Neural cell (in vitro differentiated cells): ENCODE measurements around the gene NTN4. TPM values are rescaled to one million over a fixed set of nuclear protein-coding genes. Genes with fewer than 3 reads are reported as not detected.

ENCODE experiments used
- H2AFZ ChIP-seq: fragments of 200-600, 300-800 bp; sonication (generic), shearing (Covaris generic); 2 replicates; pipeline ENCODE4 v1.6.0; 2014; ENCODE audit warnings: low read depth, mild to moderate bottlenecking, antibody characterized with exemption, low read length, moderate library complexity
- H3F3A ChIP-seq: fragments of 200-600 bp; shearing (Covaris generic); 2 replicates; pipeline ENCODE4 v1.6.1; 2016; ENCODE audit warnings: mild to moderate bottlenecking, moderate library complexity, mixed read lengths, antibody characterized with exemption, low read length; ENCODE audit not compliant: insufficient read depth, poor library complexity, severe bottlenecking
- H3K27ac ChIP-seq: fragments of 200-600, 300-800 bp; sonication (generic), shearing (Covaris generic); 2 replicates; pipeline ENCODE4 v1.5.1; 2014; ENCODE audit warnings: mild to moderate bottlenecking, low read length, moderate library complexity
- H3K27me3 ChIP-seq: fragments of 300-800, 200-600 bp; sonication (generic), shearing (Covaris generic); 2 replicates; pipeline ENCODE4 v1.6.0; 2014; ENCODE audit warnings: mild to moderate bottlenecking, low read depth, low read length, moderate library complexity; ENCODE audit not compliant: insufficient read depth
- H3K36me3 ChIP-seq: fragments of 300-800, 200-600 bp; sonication (generic), shearing (Covaris generic); 2 replicates; pipeline ENCODE4 v1.5.1; 2014; ENCODE audit warnings: mild to moderate bottlenecking, antibody characterized with exemption, low read length, moderate library complexity; ENCODE audit not compliant: insufficient read depth
- H3K4me2 ChIP-seq: fragments of 300-800, 200-600 bp; sonication (generic), shearing (Covaris generic); 2 replicates; pipeline ENCODE4 v1.6.0; 2014; ENCODE audit warnings: mild to moderate bottlenecking, low read length
- H3K4me3 ChIP-seq: fragments of 300-800, 200-600 bp; sonication (generic), shearing (Covaris generic); 2 replicates; pipeline ENCODE4 v1.5.1; 2014; ENCODE audit warnings: mild to moderate bottlenecking, low read length, moderate library complexity
- H3K79me2 ChIP-seq: fragments of 200-600 bp; shearing (Covaris generic); replicated peaks from 2 replicates; pipeline ENCODE4 v1.6.0; 2014; ENCODE audit warnings: mild to moderate bottlenecking, low read length, moderate library complexity; ENCODE audit not compliant: insufficient read depth
- H3K9ac ChIP-seq: fragments of 300-800, 200-600 bp; sonication (generic), shearing (Covaris generic); 2 replicates; pipeline ENCODE4 v1.6.1; 2016; ENCODE audit warnings: mild to moderate bottlenecking, low read length, mixed read lengths
- H3K9me2 ChIP-seq: fragments of 200-600 bp; shearing (Covaris generic); 2 replicates; pipeline ENCODE4 v1.6.1; 2016; ENCODE audit warnings: mild to moderate bottlenecking, low read length, mixed read lengths; ENCODE audit not compliant: insufficient read depth
- H3K9me3 ChIP-seq: fragments of 200-600, 300-800 bp; sonication (generic), shearing (Covaris generic); 2 replicates; pipeline ENCODE4 v1.6.1; 2016; ENCODE audit warnings: mild to moderate bottlenecking, mixed run types, low read length, moderate library complexity, mixed read lengths
- H4K20me1 ChIP-seq: fragments of 200-600 bp; shearing (Covaris generic); 2 replicates; pipeline ENCODE4 v1.6.1; 2016; ENCODE audit warnings: mild to moderate bottlenecking, mixed run types; ENCODE audit not compliant: insufficient read depth
- EP300 ChIP-seq: fragments of 450-650 bp; conservative IDR thresholded peaks from 2 replicates; pipeline ENCODE4 v1.6.1; 2014; ENCODE audit warnings: antibody characterized with exemption, mild to moderate bottlenecking, moderate library complexity; ENCODE audit not compliant: poor library complexity, severe bottlenecking
- EZH2 ChIP-seq: fragments of 200-600, 300-800 bp; shearing (Covaris generic), sonication (generic); IDR thresholded peaks from 2 replicates; pipeline ENCODE4 v1.6.1; 2014; ENCODE audit warnings: antibody characterized with exemption, low read length, borderline replicate concordance, mild to moderate bottlenecking; ENCODE audit not compliant: insufficient read depth, poor library complexity, severe bottlenecking
- MXI1 ChIP-seq: fragments of 450-650 bp; conservative IDR thresholded peaks from 2 replicates; pipeline ENCODE4 v1.6.1; 2014; ENCODE audit warnings: antibody characterized with exemption, mild to moderate bottlenecking; ENCODE audit not compliant: poor library complexity, severe bottlenecking
- POLR2AphosphoS5 ChIP-seq: IDR thresholded peaks from 2 replicates; pipeline ENCODE4 v1.6.1; 2012
- RAD21 ChIP-seq: fragments of 450-650 bp; conservative IDR thresholded peaks from 2 replicates; pipeline ENCODE4 v1.6.1; 2014; ENCODE audit warnings: antibody characterized with exemption, mild to moderate bottlenecking, moderate library complexity
- REST ChIP-seq: IDR thresholded peaks from 2 replicates; pipeline ENCODE4 v1.6.1; 2012; ENCODE audit warnings: borderline replicate concordance
- SMC3 ChIP-seq: fragments of 450-650 bp; conservative IDR thresholded peaks from 2 replicates; pipeline ENCODE4 v1.6.1; 2014; ENCODE audit warnings: antibody characterized with exemption, mild to moderate bottlenecking, moderate library complexity; ENCODE audit not compliant: poor library complexity
- TAF1 ChIP-seq: IDR thresholded peaks from 2 replicates; pipeline ENCODE4 v1.6.1; 2012; ENCODE audit warnings: low read depth
- polyA plus RNA-seq: library from polyadenylated mRNA; depleted of rRNA; stranded (reverse); fragments of >200 nt; gene quantifications from 2 replicates; pipeline ENCODE4 v1.2.3, GENCODE V29; 2014
- TF ChIP-seq, protein P1 (sequence below): fragments of 450-650 bp; IDR thresholded peaks from 2 replicates; pipeline ENCODE4 v1.5.1; 2014; ENCODE audit warnings: antibody characterized with exemption, mild to moderate bottlenecking, moderate library complexity; ENCODE audit not compliant: poor library complexity, severe bottlenecking

The NTN4 gene
- polyA plus RNA-seq, 1 donor from 2014 or later = 12.4 TPM

DNA sequence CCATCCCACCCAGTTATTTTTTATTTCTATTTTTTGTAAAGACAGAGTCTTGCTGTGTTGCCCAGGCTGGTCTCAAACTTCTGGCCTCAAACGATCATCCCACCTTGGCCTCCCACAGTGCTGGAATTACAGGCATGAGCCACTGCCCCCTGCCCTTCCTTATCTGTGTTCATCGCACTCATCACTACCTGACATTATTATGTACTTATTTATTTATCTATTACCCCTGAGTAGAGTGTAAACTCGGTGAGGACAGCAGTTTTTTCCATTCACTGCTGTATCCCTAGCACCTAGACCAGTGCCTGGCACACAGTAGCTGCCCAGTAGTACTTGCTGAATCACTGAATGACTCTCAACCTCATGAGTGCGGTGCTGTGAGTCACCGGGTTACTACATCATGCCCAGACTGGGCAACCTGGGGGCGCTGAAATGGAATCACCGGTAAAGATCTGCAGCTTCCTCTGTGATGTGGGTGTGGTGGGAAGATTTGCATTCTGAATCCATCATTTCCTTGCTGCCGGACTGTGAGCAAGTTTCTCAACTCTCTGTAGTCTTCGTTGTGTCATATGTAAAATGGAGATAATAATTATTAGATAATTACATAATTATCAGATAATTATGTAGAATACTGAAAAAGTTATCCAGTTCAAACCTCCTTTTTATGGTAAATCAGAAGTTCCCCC lies 157.4 kb downstream of the NTN4 start:
- H3K9me2 ChIP-seq = no peaks in the 10 kb centered on the region
- no peak overlapping the region for H3K27ac ChIP-seq
- H3K9me3 ChIP-seq = peaks cover 4% of the 10 kb centered on the region
- no peak overlapping the region for H3K9ac ChIP-seq
- no peaks in the 10 kb centered on the region for H3K27me3 ChIP-seq
- H3K79me2 ChIP-seq = no peaks in the 10 kb centered on the region
- H3K36me3 ChIP-seq = no peaks in the 10 kb centered on the region
- H3K4me2 ChIP-seq = no peak overlapping the region
- H4K20me1 ChIP-seq = no peaks in the 10 kb centered on the region
- no peak overlapping the region for H3K4me3 ChIP-seq
- H2AFZ ChIP-seq = no peak overlapping the region
- no peaks in the 10 kb centered on the region for H3F3A ChIP-seq
- TF ChIP-seq EZH2 (no peak), REST (no peak), POLR2AphosphoS5 (no peak), TAF1 (no peak), EP300 (no peak), RAD21 (no peak), MXI1 (no peak), SMC3 (no peak)
- TF ChIP-seq, protein P1, sequence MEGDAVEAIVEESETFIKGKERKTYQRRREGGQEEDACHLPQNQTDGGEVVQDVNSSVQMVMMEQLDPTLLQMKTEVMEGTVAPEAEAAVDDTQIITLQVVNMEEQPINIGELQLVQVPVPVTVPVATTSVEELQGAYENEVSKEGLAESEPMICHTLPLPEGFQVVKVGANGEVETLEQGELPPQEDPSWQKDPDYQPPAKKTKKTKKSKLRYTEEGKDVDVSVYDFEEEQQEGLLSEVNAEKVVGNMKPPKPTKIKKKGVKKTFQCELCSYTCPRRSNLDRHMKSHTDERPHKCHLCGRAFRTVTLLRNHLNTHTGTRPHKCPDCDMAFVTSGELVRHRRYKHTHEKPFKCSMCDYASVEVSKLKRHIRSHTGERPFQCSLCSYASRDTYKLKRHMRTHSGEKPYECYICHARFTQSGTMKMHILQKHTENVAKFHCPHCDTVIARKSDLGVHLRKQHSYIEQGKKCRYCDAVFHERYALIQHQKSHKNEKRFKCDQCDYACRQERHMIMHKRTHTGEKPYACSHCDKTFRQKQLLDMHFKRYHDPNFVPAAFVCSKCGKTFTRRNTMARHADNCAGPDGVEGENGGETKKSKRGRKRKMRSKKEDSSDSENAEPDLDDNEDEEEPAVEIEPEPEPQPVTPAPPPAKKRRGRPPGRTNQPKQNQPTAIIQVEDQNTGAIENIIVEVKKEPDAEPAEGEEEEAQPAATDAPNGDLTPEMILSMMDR = no peak

- no peaks in the 10 kb centered on the region for H3K27me3 ChIP-seq
- H3K27ac ChIP-seq = no peak overlapping the region
- no peak overlapping the region for H3K9ac ChIP-seq
- no peaks in the 10 kb centered on the region for H3K79me2 ChIP-seq
- no peak overlapping the region for H3K4me2 ChIP-seq
- no peaks in the 10 kb centered on the region for H3K36me3 ChIP-seq
- no peak for TF ChIP-seq EZH2
- TF ChIP-seq REST = no peak
- no peak for TF ChIP-seq MXI1
- TF ChIP-seq TAF1 = no peak
- TF ChIP-seq, protein P1 = no peak
- no peak for TF ChIP-seq POLR2AphosphoS5
- no peak for TF ChIP-seq EP300
- no peak for TF ChIP-seq SMC3
- no peak for TF ChIP-seq RAD21
- no peak overlapping the region for H3K4me3 ChIP-seq
- no peaks in the 10 kb centered on the region for H4K20me1 ChIP-seq
- no peaks in the 10 kb centered on the region for H3K9me2 ChIP-seq
- no peaks in the 10 kb centered on the region for H3K9me3 ChIP-seq
- H3F3A ChIP-seq = no peaks in the 10 kb centered on the region
- H2AFZ ChIP-seq = no peak overlapping the region
These were observed 160.1 kb downstream of the NTN4 start for GRCh38 chr12:95630496-95630895.
